Left ventricle myocardium inferior (tissue), 1 donor: Measurements from ENCODE around the gene SLC44A1. TPM values are rescaled to one million over a fixed set of nuclear protein-coding genes. Genes with fewer than 3 reads are reported as not detected.

ENCODE experiments used
- DNase-seq: peaks from one replicate; pipeline ENCODE4 v3.0.0-alpha.2; 2020
- H3K27ac ChIP-seq: fragments of 200-600 bp; replicated peaks from 2 replicates; pipeline ENCODE4 v1.8.0; 2021
- H3K27me3 ChIP-seq: fragments of 200-600 bp; 2 replicates; pipeline ENCODE4 v1.8.0; 2021; ENCODE audit warnings: low read depth
- H3K36me3 ChIP-seq: fragments of 200-600 bp; 2 replicates; pipeline ENCODE4 v1.8.0; 2021
- H3K4me1 ChIP-seq: fragments of 200-600 bp; 2 replicates; pipeline ENCODE4 v1.8.0; 2021
- H3K4me3 ChIP-seq: fragments of 200-600 bp; 2 replicates; pipeline ENCODE4 v1.8.0; 2021; ENCODE audit warnings: mild to moderate bottlenecking, moderate library complexity
- H3K9me3 ChIP-seq: fragments of 200-600 bp; replicated peaks from 2 replicates; pipeline ENCODE4 v1.8.0; 2021
- intact Hi-C: fragments of 100-400 bp; cut with micrococcal nuclease; formaldehyde crosslinking; loops from one replicate; pipeline ENCODE4 v1.11.0; 2022
- total RNA-seq: library from RNA; stranded (reverse); fragmentation: NEBNext Ultra II Directional; extraction: Animal tissue kit (Norgen Biotek cat#: 25700); gene quantifications from one replicate; pipeline ENCODE4 v1.2.1, GENCODE V29; 2021
- TF ChIP-seq, protein P1 (sequence below): fragments of 200-600 bp; IDR thresholded peaks from 2 replicates; pipeline ENCODE4 v1.8.0; 2021; ENCODE audit warnings: antibody characterized with exemption, mild to moderate bottlenecking, borderline replicate concordance
- donor health status: DM: no; HTN: yes; CAD: no; lungs with severe emphysema.

Gene SLC44A1
- total RNA-seq, 1 donor from 2014 or later: 27.0 TPM

DNA sequence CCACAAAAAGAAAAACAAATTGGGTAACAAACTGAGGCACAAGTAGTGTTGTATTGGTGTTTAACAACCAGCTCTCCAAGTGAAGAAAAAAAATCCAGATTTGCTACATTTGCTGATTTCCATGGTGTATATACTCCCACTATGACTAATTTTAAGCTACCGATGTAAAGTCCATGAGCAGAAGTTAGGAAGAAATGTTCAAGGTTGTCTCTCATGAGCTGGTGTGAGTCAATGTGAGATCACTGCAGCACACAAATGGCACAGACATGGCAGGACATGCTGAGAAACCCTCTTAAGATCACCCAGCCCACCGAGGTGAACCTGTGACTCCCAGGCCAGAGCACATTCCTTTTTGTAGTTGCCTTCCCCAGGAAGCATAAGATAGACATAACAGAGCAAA is 36.2 kb downstream of the SLC44A1 start:
- Histone ChIP-seq H3K9me3 (no peaks in the 10 kb centered on the region), H3K27ac (no peak overlapping the region), H3K36me3 (no peaks in the 10 kb centered on the region), H3K27me3 (no peaks in the 10 kb centered on the region), H3K4me1 (peaks cover 11% of the 10 kb centered on the region), H3K4me3 (no peak overlapping the region)
- TF ChIP-seq, protein P1, sequence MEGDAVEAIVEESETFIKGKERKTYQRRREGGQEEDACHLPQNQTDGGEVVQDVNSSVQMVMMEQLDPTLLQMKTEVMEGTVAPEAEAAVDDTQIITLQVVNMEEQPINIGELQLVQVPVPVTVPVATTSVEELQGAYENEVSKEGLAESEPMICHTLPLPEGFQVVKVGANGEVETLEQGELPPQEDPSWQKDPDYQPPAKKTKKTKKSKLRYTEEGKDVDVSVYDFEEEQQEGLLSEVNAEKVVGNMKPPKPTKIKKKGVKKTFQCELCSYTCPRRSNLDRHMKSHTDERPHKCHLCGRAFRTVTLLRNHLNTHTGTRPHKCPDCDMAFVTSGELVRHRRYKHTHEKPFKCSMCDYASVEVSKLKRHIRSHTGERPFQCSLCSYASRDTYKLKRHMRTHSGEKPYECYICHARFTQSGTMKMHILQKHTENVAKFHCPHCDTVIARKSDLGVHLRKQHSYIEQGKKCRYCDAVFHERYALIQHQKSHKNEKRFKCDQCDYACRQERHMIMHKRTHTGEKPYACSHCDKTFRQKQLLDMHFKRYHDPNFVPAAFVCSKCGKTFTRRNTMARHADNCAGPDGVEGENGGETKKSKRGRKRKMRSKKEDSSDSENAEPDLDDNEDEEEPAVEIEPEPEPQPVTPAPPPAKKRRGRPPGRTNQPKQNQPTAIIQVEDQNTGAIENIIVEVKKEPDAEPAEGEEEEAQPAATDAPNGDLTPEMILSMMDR: no peak
- intact Hi-C loops: no loop called here
- no peak for DNase-seq

DNA sequence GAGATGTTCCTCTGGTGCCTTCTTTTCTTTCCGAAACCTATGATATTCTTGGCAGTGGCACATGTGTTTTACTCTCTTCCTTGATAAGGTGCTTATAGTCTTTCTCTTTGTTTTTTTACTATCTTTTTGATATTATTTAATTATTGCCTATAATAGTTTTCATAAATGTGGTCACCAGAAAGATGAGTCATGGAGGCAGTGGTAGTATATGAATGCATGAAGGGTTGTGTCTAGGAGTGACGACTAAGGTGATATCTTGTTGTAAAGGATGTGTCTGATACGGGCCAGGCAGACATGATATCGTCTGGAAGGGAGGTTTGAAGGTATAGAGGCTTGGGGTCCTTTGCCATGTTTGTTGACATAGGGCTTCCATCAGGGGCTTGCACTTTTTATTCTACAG is 36.8 kb downstream of the SLC44A1 start:
- H3K4me3 ChIP-seq: no peak overlapping the region
- no peaks in the 10 kb centered on the region for H3K36me3 ChIP-seq
- H3K27me3 ChIP-seq: no peaks in the 10 kb centered on the region
- no peaks in the 10 kb centered on the region for H3K9me3 ChIP-seq
- H3K4me1 ChIP-seq: peaks cover 11% of the 10 kb centered on the region
- H3K27ac ChIP-seq: no peak overlapping the region
- intact Hi-C loops: no loop called here
- no peak for DNase-seq
- TF ChIP-seq, protein P1: no peak

DNA sequence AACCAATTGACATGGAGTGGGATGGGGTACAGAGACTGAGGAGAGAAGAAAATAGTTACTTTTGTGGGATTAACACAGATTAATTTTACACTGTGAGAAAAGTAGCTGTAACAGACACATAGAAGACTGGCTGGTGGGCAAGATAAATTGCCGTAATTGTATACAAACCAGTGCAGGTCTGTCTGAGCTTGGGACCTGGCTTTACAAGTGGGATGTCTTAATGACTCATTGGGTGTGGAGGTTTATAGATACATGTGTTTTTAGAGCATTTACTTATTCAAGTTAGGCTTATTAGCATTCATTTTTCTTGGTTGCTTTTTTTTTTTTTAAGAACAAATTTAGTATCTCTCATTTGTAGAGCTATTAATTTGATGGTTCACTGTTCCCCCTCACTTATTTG is 37.5 kb downstream of the SLC44A1 start:
- TF ChIP-seq, protein P1: no peak
- Histone ChIP-seq H3K27me3 (no peaks in the 10 kb centered on the region), H3K9me3 (no peaks in the 10 kb centered on the region), H3K36me3 (no peaks in the 10 kb centered on the region), H3K4me1 (peaks cover 11% of the 10 kb centered on the region), H3K27ac (no peak overlapping the region), H3K4me3 (no peak overlapping the region)
- intact Hi-C loops: no loop called here
- DNase-seq: no peak

DNA sequence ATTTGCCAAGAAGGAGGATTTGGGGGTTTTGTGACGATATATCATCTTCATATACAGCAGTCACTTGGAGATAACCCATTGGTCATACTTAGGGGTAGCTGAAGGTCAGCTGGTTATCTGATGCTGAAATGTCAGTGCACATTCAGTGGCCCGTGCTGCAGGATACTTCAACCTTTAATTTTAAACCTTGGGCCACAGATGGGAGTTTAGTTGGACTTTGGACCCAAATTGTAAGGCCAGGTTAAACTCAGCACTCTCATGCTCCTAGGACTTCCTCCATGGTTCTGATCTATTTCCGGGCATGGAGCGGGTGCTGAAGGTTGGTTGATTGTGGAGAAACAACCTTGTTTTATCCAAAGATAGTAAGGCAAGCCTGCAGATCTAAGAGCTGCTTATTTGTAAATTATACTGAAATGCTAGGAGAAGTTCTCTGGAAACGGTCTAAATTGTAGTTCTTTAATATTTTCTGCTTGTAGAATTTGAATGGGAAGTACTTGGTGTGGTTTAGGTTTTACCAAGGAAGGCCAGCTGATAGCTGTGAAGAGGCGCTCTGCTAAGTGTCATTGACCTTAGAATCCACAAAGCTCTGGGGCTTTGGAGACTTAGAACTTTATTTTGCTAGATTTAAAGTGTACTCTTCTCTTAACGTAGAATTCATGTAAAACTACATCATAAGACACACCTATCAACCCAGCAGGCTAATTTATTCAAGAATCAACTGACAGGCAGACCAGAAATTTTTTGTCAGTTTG is 38.6 kb downstream of the SLC44A1 start:
- H3K27me3 ChIP-seq: no peaks in the 10 kb centered on the region
- DNase-seq: no peak
- H3K4me1 ChIP-seq: peaks cover 11% of the 10 kb centered on the region
- intact Hi-C loops: no loop called here
- TF ChIP-seq, protein P1: no peak
- no peaks in the 10 kb centered on the region for H3K9me3 ChIP-seq
- H3K36me3 ChIP-seq: no peaks in the 10 kb centered on the region
- no peak overlapping the region for H3K27ac ChIP-seq
- no peak overlapping the region for H3K4me3 ChIP-seq

DNA sequence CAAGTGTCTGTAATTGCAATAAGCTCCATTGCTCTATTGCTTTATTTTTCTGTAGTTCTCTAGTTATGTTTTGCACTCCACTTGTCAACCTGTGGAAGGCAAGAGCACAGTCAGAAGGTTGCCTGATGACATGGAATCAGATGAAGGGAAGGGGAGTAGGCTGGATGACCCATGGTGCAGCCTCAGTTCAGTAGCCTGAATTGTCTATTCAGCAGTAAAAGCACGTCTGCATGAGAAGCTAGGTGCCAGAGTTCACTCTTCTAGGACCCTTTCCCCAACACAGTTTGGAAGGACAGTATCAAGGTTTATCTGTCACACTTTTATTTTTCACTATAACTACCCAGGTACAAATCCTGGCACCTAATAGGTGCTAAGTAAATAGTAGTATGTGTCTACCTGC is 39.3 kb downstream of the SLC44A1 start:
- intact Hi-C loops: no loop called here
- TF ChIP-seq, protein P1: no peak

More for the DNA sequence above, 39.3 kb downstream of the SLC44A1 start:
- H3K27me3 ChIP-seq: no peaks in the 10 kb centered on the region
- no peaks in the 10 kb centered on the region for H3K36me3 ChIP-seq
- DNase-seq: no peak
- H3K4me1 ChIP-seq: peaks cover 8% of the 10 kb centered on the region
- H3K9me3 ChIP-seq: no peaks in the 10 kb centered on the region
- no peak overlapping the region for H3K27ac ChIP-seq
- no peak overlapping the region for H3K4me3 ChIP-seq
